GM12878 (cell line): ENCODE results near the gene ZDHHC21. TPM values are rescaled to one million over a fixed set of nuclear protein-coding genes. Genes with fewer than 3 reads are reported as not detected.

Source experiments
- ATAC-seq: fragments of 200-7000 bp; cut with Tn5 transposase; 3 replicates; pipeline ENCODE4 v1.9.1; 2020; ENCODE audit warnings: mild to moderate bottlenecking, moderate library complexity
- BruUV-seq: library from RNA; stranded (reverse); fragments of 400-500 nt; replicated peaks from 2 replicates; lab custom pipeline; 2021; lab: Mats Ljungman, UMichigan
- CTCF ChIA-PET: fragments of 300-600 bp; sonication (Branson Sonifier 250); formaldehyde crosslinking; extraction: SDS; loops from one replicate; lab custom pipeline; 2021; ENCODE audit warnings: inconsistent platforms; lab: Yijun Ruan, JAX
- POLR2A ChIA-PET: fragments of 350-600 bp; formaldehyde crosslinking; extraction: SDS; loops from one replicate; lab custom pipeline; 2021; ENCODE audit warnings: inconsistent platforms; lab: Charles Lee
- RAD21 ChIA-PET: fragments of 300-600 bp; sonication (Branson Sonifier 250); formaldehyde crosslinking; loops from one replicate; lab custom pipeline; 2023; ENCODE audit warnings: antibody characterized with exemption; ENCODE audit not compliant: unreplicated experiment; lab: Charles Lee
- SMC1A ChIA-PET: fragments of 300-600 bp; sonication (Branson Sonifier 250); formaldehyde crosslinking; loops from one replicate; lab custom pipeline; 2023; ENCODE audit not compliant: unreplicated experiment, uncharacterized antibody; lab: Charles Lee
- DNase-seq: peaks from one replicate; pipeline ENCODE4 v3.0.0-alpha.2; 2011; ENCODE audit warnings: low read depth, low spot score
- FAIRE-seq: peaks from 3 replicates; lab custom pipeline; 2011; peaks lifted over from hg19 to GRCh38; lab: Jason Lieb, UNC
- H2AFZ ChIP-seq: 2 replicates; pipeline ENCODE4 v1.6.0; 2011; ENCODE audit warnings: low read depth, low read length, control low read depth; ENCODE audit not compliant: control insufficient read depth
- H3K27ac ChIP-seq: 2 replicates; pipeline ENCODE4 v1.5.1; 2011; ENCODE audit warnings: control low read depth; ENCODE audit not compliant: control insufficient read depth, insufficient read depth
- H3K27me3 ChIP-seq, 2 experiments: replicated peaks in 1 of 2; 2 replicates each; pipeline versions ENCODE4 v1.6.0 to v1.6.1; 2011; ENCODE audit warnings: low read length in 1 of 2; ENCODE audit not compliant: control insufficient read depth in 2 of 2, insufficient read depth in 2 of 2
- H3K36me3 ChIP-seq, 2 experiments: 2 replicates each; pipeline ENCODE4 v1.5.1; 2011; ENCODE audit warnings: low read length in 1 of 2; ENCODE audit not compliant: control insufficient read depth in 2 of 2, insufficient read depth in 2 of 2
- H3K4me1 ChIP-seq: 2 replicates; pipeline ENCODE4 v1.6.1; 2011; ENCODE audit warnings: mild to moderate bottlenecking, low read length, moderate library complexity, mixed read lengths; ENCODE audit not compliant: control insufficient read depth, insufficient read depth
- H3K4me2 ChIP-seq: 2 replicates; pipeline ENCODE4 v1.6.0; 2011; ENCODE audit warnings: control low read depth; ENCODE audit not compliant: control insufficient read depth, insufficient read depth
- H3K4me3 ChIP-seq: fragments of 200-600 bp; sonication (generic); 2 replicates; pipeline ENCODE4 v1.5.1; 2016
- H3K79me2 ChIP-seq: 2 replicates; pipeline ENCODE4 v1.6.0; 2011; ENCODE audit warnings: low read length; ENCODE audit not compliant: control insufficient read depth, insufficient read depth
- H3K9ac ChIP-seq: 2 replicates; pipeline ENCODE4 v1.8.0; 2011; ENCODE audit warnings: low read length, control low read depth, mixed read lengths; ENCODE audit not compliant: control insufficient read depth, insufficient read depth
- H3K9me3 ChIP-seq: replicated peaks from 3 replicates; pipeline ENCODE4 v1.5.1; 2011; ENCODE audit warnings: mild to moderate bottlenecking, low read length; ENCODE audit not compliant: control insufficient read depth, insufficient read depth
- H4K20me1 ChIP-seq: 2 replicates; pipeline ENCODE4 v1.6.0; 2011; ENCODE audit not compliant: control insufficient read depth, insufficient read depth
- CEBPB ChIP-seq, 2 experiments: fragments of 150-350 bp in 1 of 2; IDR thresholded peaks; 2 replicates each; pipeline ENCODE4 v1.6.1; 2012 to 2014; ENCODE audit warnings: low read depth in 2 of 2, low read length in 2 of 2, borderline replicate concordance in 1 of 2, inconsistent platforms in 1 of 2
- E2F8 ChIP-seq: fragments of 450-650 bp; IDR thresholded peaks from 2 replicates; pipeline ENCODE4 v1.6.1; 2018; ENCODE audit warnings: mild to moderate bottlenecking, low read depth, moderate library complexity; ENCODE audit not compliant: partially characterized antibody
- FOXK2 ChIP-seq: fragments of 450-650 bp; IDR thresholded peaks from 2 replicates; pipeline ENCODE4 v1.6.1; 2017; ENCODE audit warnings: mild to moderate bottlenecking, moderate library complexity
- HDAC2 ChIP-seq: fragments of 200-600 bp; sonication (generic); IDR thresholded peaks from 2 replicates; pipeline ENCODE4 v1.6.1; 2017
- IKZF1 ChIP-seq: fragments of 450-650 bp; conservative IDR thresholded peaks from 2 replicates; pipeline ENCODE4 v1.6.1; 2017; ENCODE audit warnings: antibody characterized with exemption, mild to moderate bottlenecking
- KDM1A ChIP-seq: fragments of 200-600 bp; sonication (generic); IDR thresholded peaks from 2 replicates; pipeline ENCODE4 v1.6.1; 2016; ENCODE audit warnings: borderline replicate concordance
- NFIC ChIP-seq: IDR thresholded peaks from 2 replicates; pipeline ENCODE4 v1.6.1; 2012; ENCODE audit warnings: low read depth, mild to moderate bottlenecking, inconsistent platforms, low read length, moderate library complexity
- PAX5 ChIP-seq: IDR thresholded peaks from 2 replicates; pipeline ENCODE4 v1.6.1; 2011; ENCODE audit warnings: low read depth, low read length, borderline replicate concordance
- RELB ChIP-seq: fragments of 450-650 bp; IDR thresholded peaks from 2 replicates; pipeline ENCODE4 v1.6.1; 2017; ENCODE audit warnings: low read depth, mild to moderate bottlenecking, moderate library complexity
- ZNF24 ChIP-seq: fragments of 450-650 bp; IDR thresholded peaks from 2 replicates; pipeline ENCODE4 v1.6.1; 2017; ENCODE audit warnings: antibody characterized with exemption, mild to moderate bottlenecking
- WGBS: methylation state at CpG from one replicate; pipeline ENCODE4 v1.1.6; 2016; ENCODE audit warnings: low lambda C conversion rate; ENCODE audit not compliant: insufficient replicate concordance, insufficient coverage; ENCODE audit errors: missing lambda C conversion rate; 5-methylcytosine and 5-hydroxymethylcytosine counted together
- in situ Hi-C: fragments of 300-500 bp; cut with MboI; formaldehyde crosslinking; loops from 9 replicates; pipeline ENCODE4 v1.14.3; 2018; ENCODE audit warnings: mixed read lengths
- intact Hi-C: fragments of 100-400 bp; cut with micrococcal nuclease; formaldehyde crosslinking; loops from one replicate; pipeline ENCODE4 v1.14.2; 2022; ENCODE audit not compliant: unreplicated experiment
- polyA plus RNA-seq, 11 experiments: library from polyadenylated mRNA; depleted of rRNA in 4 of 11; unstranded in 6 of 11; stranded (reverse) in 5 of 11; fragments of >200 nt; fragmentation: Nextera tagmentation in 4 of 11; fragmentation: Illumina TruSeq in 1 of 11; extraction: Ambion mirVana in 4 of 11; extraction: Trizol in 1 of 11; gene quantifications; 1 replicate in 1 of 11; 2 replicates in 10 of 11; pipeline versions ENCODE4 v1.2.1 to v1.2.3, GENCODE V29; 2011 to 2016; ENCODE audit warnings: inconsistent platforms in 2 of 11, missing spikeins in 2 of 11, low read depth in 1 of 11
- total RNA-seq, 4 experiments: library from RNA; depleted of rRNA in 3 of 4; stranded (reverse); fragments of >200 nt in 3 of 4; fragmentation: Illumina TruSeq in 1 of 4; extraction: Trizol in 1 of 4; gene quantifications; 2 replicates each; pipeline versions ENCODE4 v1.2.1 to v1.2.3, GENCODE V29; 2013 to 2021
- TF ChIP-seq, protein P1 (sequence below): fragments of 450-650 bp; IDR thresholded peaks from 2 replicates; pipeline ENCODE4 v1.6.1; 2016; ENCODE audit warnings: mild to moderate bottlenecking
- TF ChIP-seq, protein P2 (sequence below): fragments of 450-650 bp; formaldehyde crosslinking; IDR thresholded peaks from 2 replicates; pipeline ENCODE4 v1.4.0; 2020; ENCODE audit warnings: mild to moderate bottlenecking, moderate library complexity

ZDHHC21 gene
- total and polyA plus RNA-seq, 10 of the 15 experiments (the other 5 are each of a cell fraction or from before 2014, with no cell fraction given) = 2.6 to 14.6 (median 9.1) TPM

- TF ChIP-seq IKZF1 (no peak), E2F8 (no peak), CEBPB (IDR thresholded peaks at IDR 0.05; ENCODE audit: borderline replicate concordance in 1 of 2, low read depth in 2 of 2, low read length in 2 of 2) (no peak), KDM1A (no peak), RELB (no peak), FOXK2 (no peak), NFIC (no peak), HDAC2 (no peak), PAX5 (no peak), ZNF24 (no peak)
- TF ChIP-seq, protein P1, sequence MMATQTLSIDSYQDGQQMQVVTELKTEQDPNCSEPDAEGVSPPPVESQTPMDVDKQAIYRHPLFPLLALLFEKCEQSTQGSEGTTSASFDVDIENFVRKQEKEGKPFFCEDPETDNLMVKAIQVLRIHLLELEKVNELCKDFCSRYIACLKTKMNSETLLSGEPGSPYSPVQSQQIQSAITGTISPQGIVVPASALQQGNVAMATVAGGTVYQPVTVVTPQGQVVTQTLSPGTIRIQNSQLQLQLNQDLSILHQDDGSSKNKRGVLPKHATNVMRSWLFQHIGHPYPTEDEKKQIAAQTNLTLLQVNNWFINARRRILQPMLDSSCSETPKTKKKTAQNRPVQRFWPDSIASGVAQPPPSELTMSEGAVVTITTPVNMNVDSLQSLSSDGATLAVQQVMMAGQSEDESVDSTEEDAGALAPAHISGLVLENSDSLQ = no peak
- TF ChIP-seq, protein P2, sequence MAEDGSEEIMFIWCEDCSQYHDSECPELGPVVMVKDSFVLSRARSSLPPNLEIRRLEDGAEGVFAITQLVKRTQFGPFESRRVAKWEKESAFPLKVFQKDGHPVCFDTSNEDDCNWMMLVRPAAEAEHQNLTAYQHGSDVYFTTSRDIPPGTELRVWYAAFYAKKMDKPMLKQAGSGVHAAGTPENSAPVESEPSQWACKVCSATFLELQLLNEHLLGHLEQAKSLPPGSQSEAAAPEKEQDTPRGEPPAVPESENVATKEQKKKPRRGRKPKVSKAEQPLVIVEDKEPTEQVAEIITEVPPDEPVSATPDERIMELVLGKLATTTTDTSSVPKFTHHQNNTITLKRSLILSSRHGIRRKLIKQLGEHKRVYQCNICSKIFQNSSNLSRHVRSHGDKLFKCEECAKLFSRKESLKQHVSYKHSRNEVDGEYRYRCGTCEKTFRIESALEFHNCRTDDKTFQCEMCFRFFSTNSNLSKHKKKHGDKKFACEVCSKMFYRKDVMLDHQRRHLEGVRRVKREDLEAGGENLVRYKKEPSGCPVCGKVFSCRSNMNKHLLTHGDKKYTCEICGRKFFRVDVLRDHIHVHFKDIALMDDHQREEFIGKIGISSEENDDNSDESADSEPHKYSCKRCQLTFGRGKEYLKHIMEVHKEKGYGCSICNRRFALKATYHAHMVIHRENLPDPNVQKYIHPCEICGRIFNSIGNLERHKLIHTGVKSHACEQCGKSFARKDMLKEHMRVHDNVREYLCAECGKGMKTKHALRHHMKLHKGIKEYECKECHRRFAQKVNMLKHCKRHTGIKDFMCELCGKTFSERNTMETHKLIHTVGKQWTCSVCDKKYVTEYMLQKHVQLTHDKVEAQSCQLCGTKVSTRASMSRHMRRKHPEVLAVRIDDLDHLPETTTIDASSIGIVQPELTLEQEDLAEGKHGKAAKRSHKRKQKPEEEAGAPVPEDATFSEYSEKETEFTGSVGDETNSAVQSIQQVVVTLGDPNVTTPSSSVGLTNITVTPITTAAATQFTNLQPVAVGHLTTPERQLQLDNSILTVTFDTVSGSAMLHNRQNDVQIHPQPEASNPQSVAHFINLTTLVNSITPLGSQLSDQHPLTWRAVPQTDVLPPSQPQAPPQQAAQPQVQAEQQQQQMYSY (CRISPR knock-in tag) = no peak
- TF ChIP-seq, all 136 proteins: peak for 0
- intact Hi-C loops (no loop called here), in situ Hi-C loops (no loop called here)
- ChIA-PET RAD21 (interaction anchor here (1.1 kb wide), 1 partner anchor 161 kb away, joined by 3 read pairs; no protein-coding TSS in a partner anchor), CTCF (interaction anchor here (0.7 to 2.3 kb wide), 5 partner anchors 9 to 103 kb away, joined by 3 to 7 read pairs (median 5); no protein-coding TSS in a partner anchor), POLR2A (no interaction called here), SMC1A (interaction anchor here (1.4 to 1.6 kb wide), 4 partner anchors 9 to 161 kb away, joined by 3 to 4 read pairs (median 4); no protein-coding TSS in a partner anchor)
- H4K20me1 ChIP-seq = no peaks in the 10 kb centered on the region
- no TSS peak for BruUV-seq
- H3K27me3 ChIP-seq = no peaks in the 10 kb centered on the region
- no peak overlapping the region for H3K4me3 ChIP-seq
- H3K9me3 ChIP-seq = no peaks in the 10 kb centered on the region
- no peak overlapping the region for H2AFZ ChIP-seq
- DNase-seq = no peak
- no peak overlapping the region for H3K27ac ChIP-seq
- 0 out of 4 replicates have a peak, but pooled peaks cover 0 to 3% of the 10 kb centered on the region in 2 experiments for H3K36me3 ChIP-seq
- 98% methylated on average over 2 of the region's 2 CpGs for WGBS
- H3K9ac ChIP-seq = no peak overlapping the region
- ATAC-seq = no peak
- no peaks in the 10 kb centered on the region for H3K4me1 ChIP-seq
- FAIRE-seq = no peak
- H3K79me2 ChIP-seq = no peaks in the 10 kb centered on the region
- no peak overlapping the region for H3K4me2 ChIP-seq
Observed at GRCh38 chr9:14608540-14608939, 84.7 kb downstream of the ZDHHC21 start.
